HG03060 (cell line): ENCODE measurements around the gene TBCA.

ENCODE experiments used
- ATAC-seq: cut with Tn5 transposase; IDR thresholded peaks from one replicate; pipeline ENCODE4 v1.9.1; 2021; ENCODE audit warnings: low read depth, moderate number of reproducible peaks; ENCODE audit not compliant: unreplicated experiment

The TBCA gene

GRCh38 chr5:77775790-77776553 lies at the start of gene TBCA:
Gene TBCA (minus strand): TSS chr5:77776339. CDS start chr5:77776257, 82 bp downstream.
- ATAC-seq, result peak; percentile 79

GRCh38 chr5:77824981-77825380 lies 48.8 kb upstream of the TBCA start:
- no peak for ATAC-seq

GRCh38 chr5:77816686-77817085 lies 40.5 kb upstream of the TBCA start:
- no peak for ATAC-seq

- ATAC-seq, result no peak
Measured at GRCh38 chr5:77812926-77813589, 36.9 kb upstream of the TBCA start.

- ATAC-seq, result no peak
Measured at GRCh38 chr5:77806213-77806843, 30.2 kb upstream of the TBCA start.

- ATAC-seq, result no peak
Measured at GRCh38 chr5:77798456-77798855, 22.3 kb upstream of the TBCA start.

- no peak for ATAC-seq
Measured at GRCh38 chr5:77797136-77797535, 21.0 kb upstream of the TBCA start.

GRCh38 chr5:77795846-77796245 lies 19.7 kb upstream of the TBCA start:
- no peak for ATAC-seq

GRCh38 chr5:77795268-77795667 lies 19.1 kb upstream of the TBCA start:
- no peak for ATAC-seq

- no peak for ATAC-seq
Measured at GRCh38 chr5:77791926-77792325, 15.8 kb upstream of the TBCA start.

- no peak for ATAC-seq
Measured at GRCh38 chr5:77791356-77791755, 15.2 kb upstream of the TBCA start.

GRCh38 chr5:77785229-77785628 lies 9.1 kb upstream of the TBCA start:
- ATAC-seq, result no peak

GRCh38 chr5:77784735-77785134 lies 8.6 kb upstream of the TBCA start:
- ATAC-seq, result no peak

- ATAC-seq, result no peak
Measured at GRCh38 chr5:77781076-77781475, 4.9 kb upstream of the TBCA start.

- no peak for ATAC-seq
Measured at GRCh38 chr5:77778881-77779438, 2.8 kb upstream of the TBCA start.

- no peak for ATAC-seq
Measured at GRCh38 chr5:77778398-77778797, 2.3 kb upstream of the TBCA start.

- no peak for ATAC-seq
Measured at GRCh38 chr5:77777911-77778310, 1.8 kb upstream of the TBCA start.

GRCh38 chr5:77777281-77777892 lies 1.2 kb upstream of the TBCA start:
- ATAC-seq, result no peak

GRCh38 chr5:77776554-77777206 lies 541 bp upstream of the TBCA start:
- ATAC-seq, result peak; percentile 1

- ATAC-seq, result no peak
Measured at GRCh38 chr5:77774981-77775789, 954 bp downstream of the TBCA start.
